ENCODE measurements around the gene KAT2B.
A peak's percentile ranks its signal among the peaks of the same experiment; 100 is the strongest.

The KAT2B gene

DNA sequence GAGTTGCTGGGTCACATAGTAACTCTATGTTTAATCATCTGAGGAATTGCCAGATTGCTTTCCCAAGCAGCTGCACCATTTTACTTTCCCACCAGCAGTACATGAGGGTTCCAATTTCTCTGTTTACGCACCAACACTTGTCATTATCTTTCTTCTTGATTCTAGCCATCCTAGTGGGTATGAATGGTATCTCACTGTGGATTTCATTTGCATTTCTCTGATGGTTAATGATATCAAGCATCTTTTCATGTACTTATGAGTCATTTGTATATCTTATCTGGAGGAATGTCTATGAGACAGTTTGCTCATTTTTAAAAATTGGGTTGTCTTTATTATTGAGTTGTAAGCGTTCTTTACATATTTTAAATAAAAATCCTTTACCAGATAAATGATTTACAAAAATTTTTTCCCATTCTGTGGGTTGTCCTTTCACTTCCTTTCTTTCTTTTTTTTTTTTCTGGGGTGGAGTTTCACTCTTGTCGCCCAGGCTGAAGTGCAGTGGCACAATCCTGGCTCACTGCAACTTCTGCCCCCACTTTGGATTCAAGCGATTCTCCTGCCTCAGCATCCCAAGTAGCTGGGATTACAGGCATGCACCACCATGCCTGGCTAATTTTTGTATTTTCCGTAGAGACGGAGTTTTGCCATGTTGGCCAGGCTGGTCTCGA lies 154.7 kb downstream of the KAT2B start:
- Histone ChIP-seq H3K4me1 (ENCODE audit: insufficient read depth, poor library complexity, severe bottlenecking) (no peaks in the 10 kb centered on the region), H3K27ac (ENCODE audit: poor library complexity, severe bottlenecking) (no peak overlapping the region), H3K4me3 (ENCODE audit: severe bottlenecking) (no peak overlapping the region), H3K27me3 (ENCODE audit: insufficient read depth, poor library complexity, severe bottlenecking) (no peaks in the 10 kb centered on the region), H3K36me3 (ENCODE audit: low read depth) (no peaks in the 10 kb centered on the region), H3K9me3 (ENCODE audit: severe bottlenecking) (no peaks in the 10 kb centered on the region)
- TF ChIP-seq, protein P1, sequence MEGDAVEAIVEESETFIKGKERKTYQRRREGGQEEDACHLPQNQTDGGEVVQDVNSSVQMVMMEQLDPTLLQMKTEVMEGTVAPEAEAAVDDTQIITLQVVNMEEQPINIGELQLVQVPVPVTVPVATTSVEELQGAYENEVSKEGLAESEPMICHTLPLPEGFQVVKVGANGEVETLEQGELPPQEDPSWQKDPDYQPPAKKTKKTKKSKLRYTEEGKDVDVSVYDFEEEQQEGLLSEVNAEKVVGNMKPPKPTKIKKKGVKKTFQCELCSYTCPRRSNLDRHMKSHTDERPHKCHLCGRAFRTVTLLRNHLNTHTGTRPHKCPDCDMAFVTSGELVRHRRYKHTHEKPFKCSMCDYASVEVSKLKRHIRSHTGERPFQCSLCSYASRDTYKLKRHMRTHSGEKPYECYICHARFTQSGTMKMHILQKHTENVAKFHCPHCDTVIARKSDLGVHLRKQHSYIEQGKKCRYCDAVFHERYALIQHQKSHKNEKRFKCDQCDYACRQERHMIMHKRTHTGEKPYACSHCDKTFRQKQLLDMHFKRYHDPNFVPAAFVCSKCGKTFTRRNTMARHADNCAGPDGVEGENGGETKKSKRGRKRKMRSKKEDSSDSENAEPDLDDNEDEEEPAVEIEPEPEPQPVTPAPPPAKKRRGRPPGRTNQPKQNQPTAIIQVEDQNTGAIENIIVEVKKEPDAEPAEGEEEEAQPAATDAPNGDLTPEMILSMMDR (IDR thresholded peaks at IDR 0.05; ENCODE audit: poor library complexity, severe bottlenecking) = no peak
- no peak for ATAC-seq (ENCODE audit: low read depth)
- no peak for DNase-seq (ENCODE audit: low spot score)

- no peak overlapping the region for H3K4me3 ChIP-seq (ENCODE audit: severe bottlenecking)
- TF ChIP-seq, protein P1 (IDR thresholded peaks at IDR 0.05; ENCODE audit: poor library complexity, severe bottlenecking) = no peak
- H3K27ac ChIP-seq (ENCODE audit: poor library complexity, severe bottlenecking) = no peak overlapping the region
- no peaks in the 10 kb centered on the region for H3K4me1 ChIP-seq (ENCODE audit: insufficient read depth, poor library complexity, severe bottlenecking)
- ATAC-seq (ENCODE audit: low read depth) = peak; percentile 35; the same call in 2 of the 3 replicates
- DNase-seq (ENCODE audit: low spot score) = no peak
- no peaks in the 10 kb centered on the region for H3K36me3 ChIP-seq (ENCODE audit: low read depth)
- H3K27me3 ChIP-seq (ENCODE audit: insufficient read depth, poor library complexity, severe bottlenecking) = no peaks in the 10 kb centered on the region
- H3K9me3 ChIP-seq (ENCODE audit: severe bottlenecking) = no peaks in the 10 kb centered on the region
These were observed 157.5 kb downstream of the KAT2B start for GRCh38 chr3:20197775-20198174.

DNA sequence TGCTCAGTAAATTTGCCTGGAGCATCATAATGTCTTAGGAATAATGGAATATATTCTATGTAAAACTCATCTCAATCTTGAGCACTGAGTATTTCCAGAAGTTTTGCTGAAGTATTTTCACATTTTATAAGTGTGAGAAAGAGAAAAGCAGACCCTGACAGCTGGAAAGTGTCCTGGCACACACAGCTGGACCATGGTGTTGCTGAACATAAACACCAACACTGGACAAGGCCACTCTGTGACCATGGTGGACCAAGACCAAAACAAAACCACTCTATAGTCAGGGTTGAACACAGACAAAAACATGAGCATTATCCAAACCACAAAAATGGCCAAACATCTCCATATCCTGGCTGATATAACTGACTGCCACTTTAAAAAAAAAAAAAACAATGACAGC lies 160.9 kb downstream of the KAT2B start:
- DNase-seq (ENCODE audit: low spot score) = no peak
- H3K4me1 ChIP-seq (ENCODE audit: insufficient read depth, poor library complexity, severe bottlenecking) = no peaks in the 10 kb centered on the region
- no peak for ATAC-seq (ENCODE audit: low read depth)
- TF ChIP-seq, protein P1 (IDR thresholded peaks at IDR 0.05; ENCODE audit: poor library complexity, severe bottlenecking) = no peak
- no peaks in the 10 kb centered on the region for H3K36me3 ChIP-seq (ENCODE audit: low read depth)
- H3K27me3 ChIP-seq (ENCODE audit: insufficient read depth, poor library complexity, severe bottlenecking) = no peaks in the 10 kb centered on the region
- no peak overlapping the region for H3K27ac ChIP-seq (ENCODE audit: poor library complexity, severe bottlenecking)
- H3K9me3 ChIP-seq (ENCODE audit: severe bottlenecking) = no peaks in the 10 kb centered on the region
- H3K4me3 ChIP-seq (ENCODE audit: severe bottlenecking) = no peak overlapping the region

All from RWPE2 (cell line).